Measurements from ENCODE around the gene GNL1. TPM values are rescaled to one million over a fixed set of nuclear protein-coding genes. Genes with fewer than 3 reads are reported as not detected.
A peak's percentile ranks its signal among the peaks of the same experiment; 100 is the strongest.

Gene GNL1
- total RNA-seq, 2 experiments from 2014 or later = 94.0 to 95.8 TPM

GRCh38 chr6:30591008-30591407, 34.7 kb upstream of the GNL1 start:
- Mint-ChIP-seq H3K27ac (no peak overlapping the region), H3K36me3 (peaks cover 44% of the 10 kb centered on the region), H3K4me3 (no peak overlapping the region), H3K9me3 (no peaks in the 10 kb centered on the region), H3K27me3 (no peaks in the 10 kb centered on the region), H3K4me1 (ENCODE audit: low read depth) (no peaks in the 10 kb centered on the region)
- DNase-seq = no peak
- POLR2A ChIA-PET = no interaction called here
- intact Hi-C loops (cut with micrococcal nuclease) = no loop called here
- CTCF ChIA-PET = interaction anchor here (1.3 to 1.7 kb wide), 3 partner anchors 50 to 108 kb away, joined by 4 to 8 read pairs (median 6); no protein-coding TSS in a partner anchor

GRCh38 chr6:30590509-30590908, 34.2 kb upstream of the GNL1 start:
- ChIA-PET POLR2A (no interaction called here), CTCF (interaction anchor here (1.2 to 1.7 kb wide), 4 partner anchors 8 to 107 kb away, joined by 3 to 8 read pairs (median 5); no protein-coding TSS in a partner anchor)
- intact Hi-C loops (cut with micrococcal nuclease) = no loop called here
- H3K4me3 Mint-ChIP-seq = no peak overlapping the region
- H3K4me1 Mint-ChIP-seq (ENCODE audit: low read depth) = no peaks in the 10 kb centered on the region
- H3K9me3 Mint-ChIP-seq = no peaks in the 10 kb centered on the region
- no peaks in the 10 kb centered on the region for H3K27me3 Mint-ChIP-seq
- no peak overlapping the region for H3K27ac Mint-ChIP-seq
- H3K36me3 Mint-ChIP-seq = peaks cover 46% of the 10 kb centered on the region
- DNase-seq = no peak

GRCh38 chr6:30589754-30590358, 33.6 kb upstream of the GNL1 start:
- H3K4me3 Mint-ChIP-seq = no peak overlapping the region
- H3K27me3 Mint-ChIP-seq = no peaks in the 10 kb centered on the region
- no peaks in the 10 kb centered on the region for H3K9me3 Mint-ChIP-seq
- H3K36me3 Mint-ChIP-seq = peaks cover 51% of the 10 kb centered on the region
- no peak overlapping the region for H3K27ac Mint-ChIP-seq
- no peak for DNase-seq
- intact Hi-C loops (cut with micrococcal nuclease) = no loop called here
- CTCF ChIA-PET = interaction anchor here (1.2 to 1.7 kb wide), 3 partner anchors 9 to 106 kb away, joined by 3 to 8 read pairs (median 6); no protein-coding TSS in a partner anchor
- H3K4me1 Mint-ChIP-seq (ENCODE audit: low read depth) = no peaks in the 10 kb centered on the region
- POLR2A ChIA-PET = no interaction called here

- DNase-seq = no peak
- no peaks in the 10 kb centered on the region for H3K27me3 Mint-ChIP-seq
- CTCF ChIA-PET = interaction anchor here (0.8 to 2.3 kb wide), 4 partner anchors 12 to 42 kb away, joined by 3 to 9 read pairs (median 6); no protein-coding TSS in a partner anchor
- peaks cover 67% of the 10 kb centered on the region for H3K36me3 Mint-ChIP-seq
- H3K27ac Mint-ChIP-seq = no peak overlapping the region
- no peaks in the 10 kb centered on the region for H3K4me1 Mint-ChIP-seq (ENCODE audit: low read depth)
- no peaks in the 10 kb centered on the region for H3K9me3 Mint-ChIP-seq
- POLR2A ChIA-PET = interaction anchor here (0.6 to 3.3 kb wide), 2 partner anchors 14 to 24 kb away, joined by 5 to 11 read pairs; no protein-coding TSS in a partner anchor
- H3K4me3 Mint-ChIP-seq = no peak overlapping the region
- intact Hi-C loops (cut with micrococcal nuclease) = no loop called here
These were observed 27.6 kb upstream of the GNL1 start for GRCh38 chr6:30583921-30584320.

GRCh38 chr6:30578051-30578450, 21.8 kb upstream of the GNL1 start:
- no peak overlapping the region for H3K4me3 Mint-ChIP-seq
- H3K9me3 Mint-ChIP-seq = no peaks in the 10 kb centered on the region
- no peaks in the 10 kb centered on the region for H3K27me3 Mint-ChIP-seq
- ChIA-PET POLR2A (interaction anchor here (1.2 kb wide), 2 partner anchors 35 to 37 kb away, joined by 3 read pairs; no protein-coding TSS in a partner anchor), CTCF (interaction anchor here (0.6 to 2.9 kb wide), 9 partner anchors 9 to 244 kb away, joined by 3 to 12 read pairs (median 5); no protein-coding TSS in a partner anchor)
- DNase-seq = no peak
- intact Hi-C loops (cut with micrococcal nuclease) = no loop called here
- H3K36me3 Mint-ChIP-seq = peaks cover 59% of the 10 kb centered on the region
- peaks cover 30% of the 10 kb centered on the region for H3K4me1 Mint-ChIP-seq (ENCODE audit: low read depth)
- no peak overlapping the region for H3K27ac Mint-ChIP-seq

- ChIA-PET CTCF (interaction anchor here (0.9 to 2.3 kb wide), 5 partner anchors 24 to 157 kb away, joined by 3 to 10 read pairs (median 4); no protein-coding TSS in a partner anchor), POLR2A (no interaction called here)
- Mint-ChIP-seq H3K4me3 (peak overlapping the region; percentile 94), H3K9me3 (no peaks in the 10 kb centered on the region), H3K27ac (peak overlapping the region; percentile 53), H3K36me3 (peaks cover 28% of the 10 kb centered on the region), H3K27me3 (no peaks in the 10 kb centered on the region), H3K4me1 (ENCODE audit: low read depth) (peaks cover 70% of the 10 kb centered on the region)
- intact Hi-C loops (cut with micrococcal nuclease) = loop anchor here (5.0 kb wide), 1 partner anchor 109 kb away; no protein-coding TSS in a partner anchor
- DNase-seq = no peak
These were observed 16.8 kb upstream of the GNL1 start for GRCh38 chr6:30573113-30573512.

- peaks cover 19% of the 10 kb centered on the region for H3K36me3 Mint-ChIP-seq
- POLR2A ChIA-PET = no interaction called here
These were observed 15.9 kb upstream of the GNL1 start for GRCh38 chr6:30572148-30572547.

GRCh38 chr6:30571762-30572082, 15.4 kb upstream of the GNL1 start:
- CTCF ChIA-PET = interaction anchor here (0.7 to 2.1 kb wide), 9 partner anchors 15 to 118 kb away, joined by 3 to 15 read pairs (median 4); partner anchors contain the start of gene PRR3
- Mint-ChIP-seq H3K27me3 (no peaks in the 10 kb centered on the region), H3K36me3 (peaks cover 15% of the 10 kb centered on the region), H3K4me3 (peak overlapping the region; percentile 94), H3K27ac (peak overlapping the region; percentile 94), H3K9me3 (no peaks in the 10 kb centered on the region), H3K4me1 (ENCODE audit: low read depth) (peaks cover 64% of the 10 kb centered on the region)
- POLR2A ChIA-PET = interaction anchor here (0.6 to 3.7 kb wide), 12 partner anchors 14 to 163 kb away, joined by 3 to 28 read pairs (median 4); partner anchors contain the start of genes GNL1, MRPS18B, PPP1R10 and PRR3
- intact Hi-C loops (cut with micrococcal nuclease) = loop anchor here (1.0 to 5.0 kb wide), 4 partner anchors 15 to 145 kb away; partner anchors contain the start of genes GNL1, MDC1, MRPS18B and PPP1R10
- no peak for DNase-seq

More at GRCh38 chr6:30572148-30572547, 15.9 kb upstream of the GNL1 start:
- CTCF ChIA-PET = no interaction called here
- peak overlapping the region; percentile 94 for H3K27ac Mint-ChIP-seq
- no peak for DNase-seq
- intact Hi-C loops (cut with micrococcal nuclease) = loop anchor here (5.0 kb wide), 1 partner anchor 110 kb away; no protein-coding TSS in a partner anchor
- peak overlapping the region; percentile 94 for H3K4me3 Mint-ChIP-seq
- H3K4me1 Mint-ChIP-seq (ENCODE audit: low read depth) = peaks cover 66% of the 10 kb centered on the region
- H3K27me3 Mint-ChIP-seq = no peaks in the 10 kb centered on the region
- H3K9me3 Mint-ChIP-seq = no peaks in the 10 kb centered on the region

- Mint-ChIP-seq H3K4me3 (peak within 1 kb of the TSS; percentile 94), H3K36me3 (peaks cover 11% of the 10 kb centered on the region), H3K27ac (peak within 1 kb of the TSS; percentile 94), H3K9me3 (no peaks in the 10 kb centered on the region), H3K27me3 (no peaks in the 10 kb centered on the region), H3K4me1 (ENCODE audit: low read depth) (peaks cover 60% of the 10 kb centered on the region)
- DNase-seq = peak; percentile 99
- POLR2A ChIA-PET = interaction anchor here (0.6 to 3.7 kb wide), 13 partner anchors 13 to 164 kb away, joined by 3 to 28 read pairs (median 3); partner anchors contain the start of genes GNL1, MRPS18B, PPP1R10 and PRR3
- intact Hi-C loops (cut with micrococcal nuclease) = loop anchor here (1.0 to 5.0 kb wide), 4 partner anchors 15 to 146 kb away; partner anchors contain the start of genes GNL1, MDC1, MRPS18B and PPP1R10
- CTCF ChIA-PET = interaction anchor here (0.7 to 2.1 kb wide), 9 partner anchors 14 to 118 kb away, joined by 3 to 15 read pairs (median 4); partner anchors contain the start of gene PRR3
These were observed 14.9 kb upstream of the GNL1 start, which contains the start of gene ABCF1 for GRCh38 chr6:30571075-30571761. Gene ABCF1 (plus strand): TSS chr6:30571442. CDS start chr6:30571488, 46 bp downstream.

GRCh38 chr6:30570740-30571074, 14.4 kb upstream of the GNL1 start:
- Mint-ChIP-seq H3K9me3 (no peaks in the 10 kb centered on the region), H3K4me1 (ENCODE audit: low read depth) (peaks cover 60% of the 10 kb centered on the region), H3K4me3 (peak overlapping the region; percentile 94), H3K36me3 (peaks cover 11% of the 10 kb centered on the region), H3K27me3 (no peaks in the 10 kb centered on the region), H3K27ac (peak overlapping the region; percentile 86)
- no peak for DNase-seq
- ChIA-PET CTCF (interaction anchor here (0.9 to 2.1 kb wide), 9 partner anchors 14 to 117 kb away, joined by 3 to 15 read pairs (median 5); partner anchors contain the start of gene PRR3), POLR2A (interaction anchor here (0.9 to 3.7 kb wide), 12 partner anchors 13 to 164 kb away, joined by 3 to 28 read pairs (median 4); partner anchors contain the start of genes GNL1, MRPS18B, PPP1R10 and PRR3)
- intact Hi-C loops (cut with micrococcal nuclease) = loop anchor here (1.0 to 5.0 kb wide), 4 partner anchors 14 to 146 kb away; partner anchors contain the start of genes GNL1, MDC1, MRPS18B and PPP1R10

- intact Hi-C loops (cut with micrococcal nuclease) = loop anchor here (2.0 to 5.0 kb wide), 2 partner anchors 112 to 147 kb away; partner anchors contain the start of gene MDC1
- no peaks in the 10 kb centered on the region for H3K27me3 Mint-ChIP-seq
- peaks cover 60% of the 10 kb centered on the region for H3K4me1 Mint-ChIP-seq (ENCODE audit: low read depth)
- peaks cover 12% of the 10 kb centered on the region for H3K36me3 Mint-ChIP-seq
- CTCF ChIA-PET = interaction anchor here (1.0 to 2.1 kb wide), 8 partner anchors 13 to 56 kb away, joined by 3 to 15 read pairs (median 6); partner anchors contain the start of genes ATAT1 and PRR3
- H3K9me3 Mint-ChIP-seq = no peaks in the 10 kb centered on the region
- H3K27ac Mint-ChIP-seq = no peak overlapping the region
- no peak for DNase-seq
- POLR2A ChIA-PET = interaction anchor here (0.6 to 3.7 kb wide), 6 partner anchors 12 to 104 kb away, joined by 3 to 28 read pairs (median 4); partner anchors contain the start of genes GNL1 and PRR3
- H3K4me3 Mint-ChIP-seq = peak overlapping the region; percentile 94
These were observed 14.0 kb upstream of the GNL1 start for GRCh38 chr6:30570263-30570662.
